RCC 7860 (cell line): Measurements from ENCODE around the gene BRAT1.
"Not testable (repeated sequence)": the region's sequence is repeated elsewhere in the genome, so short reads cannot be mapped to it uniquely, and the experiment has no call there.

Experiments
- DNase-seq: peaks from one replicate; pipeline ENCODE4 v3.0.0-alpha.2; 2015; ENCODE audit warnings: low spot score
- FAIRE-seq: peaks from 2 replicates; lab custom pipeline; 2012; peaks lifted over from hg19 to GRCh38; lab: Jason Lieb, UNC

Gene BRAT1

GRCh38 chr7:2539031-2539911 lies 16.1 kb downstream of the BRAT1 start:
- FAIRE-seq (no peak), DNase-seq (no peak)

GRCh38 chr7:2537981-2538851 lies 17.1 kb downstream of the BRAT1 start:
- FAIRE-seq, result no peak
- DNase-seq, result no peak

- not testable (repeated sequence) for FAIRE-seq, DNase-seq
Measured at GRCh38 chr7:2535872-2536627, 19.3 kb downstream of the BRAT1 start.

- FAIRE-seq, DNase-seq: not testable (repeated sequence)
Measured at GRCh38 chr7:2534214-2534613, 21.1 kb downstream of the BRAT1 start.

- DNase-seq, FAIRE-seq: not testable (repeated sequence)
Measured at GRCh38 chr7:2533566-2533965, 21.8 kb downstream of the BRAT1 start.

- not testable (repeated sequence) for FAIRE-seq, DNase-seq
Measured at GRCh38 chr7:2532816-2533215, 22.5 kb downstream of the BRAT1 start.

GRCh38 chr7:2532199-2532772 lies 23.0 kb downstream of the BRAT1 start:
- not testable (repeated sequence) for FAIRE-seq
- DNase-seq, result peak; percentile 41

GRCh38 chr7:2531796-2532110 lies 23.6 kb downstream of the BRAT1 start:
- not testable (repeated sequence) for DNase-seq, FAIRE-seq

GRCh38 chr7:2530994-2531795 lies 24.1 kb downstream of the BRAT1 start:
- not testable (repeated sequence) for FAIRE-seq, DNase-seq

GRCh38 chr7:2530071-2530987 lies 25.0 kb downstream of the BRAT1 start:
- DNase-seq, result peak; percentile 82
- FAIRE-seq, result peak; percentile 71

GRCh38 chr7:2529161-2530070 lies 25.9 kb downstream of the BRAT1 start:
- FAIRE-seq (no peak), DNase-seq (peak; percentile 86)

GRCh38 chr7:2528481-2529095 lies 26.7 kb downstream of the BRAT1 start:
- FAIRE-seq (no peak), DNase-seq (no peak)

- peak; percentile 91 for FAIRE-seq
- DNase-seq, result peak; percentile 85
Measured at GRCh38 chr7:2527505-2528467, 27.5 kb downstream of the BRAT1 start.

GRCh38 chr7:2526659-2527504 lies 28.4 kb downstream of the BRAT1 start:
- no peak for DNase-seq
- no peak for FAIRE-seq
